HCT116 (cell line): ENCODE results near the gene SPARC. TPM values are rescaled to one million over a fixed set of nuclear protein-coding genes. Genes with fewer than 3 reads are reported as not detected.

Experiments used
- ATAC-seq: fragments of 200-7000 bp; cut with Tn5 transposase; 2 replicates; pipeline ENCODE4 v1.9.1; 2020; ENCODE audit warnings: mild to moderate bottlenecking, moderate library complexity
- BruUV-seq: library from RNA; stranded (reverse); fragments of 400-500 nt; replicated peaks from 2 replicates; lab custom pipeline; 2021; lab: Mats Ljungman, UMichigan
- CTCF ChIA-PET: fragments of 300-600 bp; sonication (Branson Sonifier 250); formaldehyde crosslinking; loops from one replicate; lab custom pipeline; 2021; ENCODE audit warnings: antibody characterized with exemption; lab: Charles Lee
- POLR2A ChIA-PET: fragments of 300-600, 350-600 bp; sonication (Branson Sonifier 250); formaldehyde crosslinking; loops from one replicate; lab custom pipeline; 2021; ENCODE audit warnings: antibody characterized with exemption; lab: Charles Lee
- RAD21 ChIA-PET, 2 experiments: fragments of 300-600 bp; sonication (Branson Sonifier 250); formaldehyde crosslinking; loops; one replicate each; lab custom pipeline; 2023; ENCODE audit warnings: low total read pairs in 2 of 2; ENCODE audit not compliant: uncharacterized antibody in 2 of 2, unreplicated experiment in 2 of 2, low non-redundant PET in 1 of 2; lab: Charles Lee
- DNase-seq: peaks from one replicate; pipeline ENCODE4 v3.0.0-alpha.2; 2010; ENCODE audit warnings: low read depth, low spot score
- H2AFZ ChIP-seq: fragments of 200-600 bp; shearing (Covaris generic), sonication (generic); 2 replicates; pipeline ENCODE4 v1.6.1; 2017; ENCODE audit warnings: low read depth, mixed run types, mixed read lengths, antibody characterized with exemption, low read length; ENCODE audit not compliant: poor library complexity, severe bottlenecking
- H3K27ac ChIP-seq: 2 replicates; pipeline ENCODE4 v1.5.1; 2012; ENCODE audit warnings: low read depth, low read length
- H3K27me3 ChIP-seq: fragments of 200-600 bp; sonication (generic); 2 replicates; pipeline ENCODE4 v1.6.1; 2016; ENCODE audit warnings: mixed run types, low read length, mixed read lengths; ENCODE audit not compliant: insufficient read depth
- H3K36me3 ChIP-seq, 2 experiments: fragments of 200-500 bp in 1 of 2; fragments of 200-600 bp in 1 of 2; sonication (Bioruptor generic) in 1 of 2; sonication (generic) in 1 of 2; 2 replicates each; pipeline versions ENCODE4 v1.5.1 to v1.6.1; 2014 to 2016; ENCODE audit warnings: low read length in 2 of 2, inconsistent platforms in 1 of 2, mixed read lengths in 1 of 2, mixed run types in 1 of 2; ENCODE audit not compliant: insufficient read depth in 2 of 2, control insufficient read depth in 1 of 2
- H3K4me1 ChIP-seq, 2 experiments: fragments of 200-600 bp in 1 of 2; sonication (generic) in 1 of 2; 2 replicates each; pipeline versions ENCODE4 v1.5.1 to v1.6.1; 2012 to 2017; ENCODE audit warnings: low read length in 2 of 2, inconsistent platforms in 1 of 2, mild to moderate bottlenecking in 1 of 2, mixed read lengths in 1 of 2, mixed run types in 1 of 2, moderate library complexity in 1 of 2; ENCODE audit not compliant: insufficient read depth in 2 of 2, control insufficient read depth in 1 of 2
- H3K4me2 ChIP-seq: fragments of 200-600 bp; sonication (generic); 2 replicates; pipeline ENCODE4 v1.6.1; 2017; ENCODE audit warnings: mixed run types, low read length, mixed read lengths
- H3K4me3 ChIP-seq, 2 experiments: fragments of 200-600 bp in 1 of 2; sonication (generic) in 1 of 2; replicated peaks in 1 of 2; 2 replicates each; pipeline ENCODE4 v1.5.1; 2011 to 2016; ENCODE audit warnings: low read length in 2 of 2, control low read depth in 1 of 2, low read depth in 1 of 2, mild to moderate bottlenecking in 1 of 2, mixed read lengths in 1 of 2, mixed run types in 1 of 2
- H3K79me2 ChIP-seq: fragments of 200-600 bp; sonication (generic); 2 replicates; pipeline ENCODE4 v1.6.1; 2017; ENCODE audit warnings: mild to moderate bottlenecking, mixed run types, low read length, moderate library complexity, mixed read lengths; ENCODE audit not compliant: insufficient read depth
- H3K9ac ChIP-seq: fragments of 200-600 bp; sonication (generic); 2 replicates; pipeline ENCODE4 v1.6.1; 2016; ENCODE audit warnings: low read length, mixed read lengths
- H3K9me2 ChIP-seq: fragments of 200-600 bp; sonication (generic), shearing (Covaris generic); 2 replicates; pipeline ENCODE4 v1.6.1; 2017; ENCODE audit warnings: mixed run types, mild to moderate bottlenecking, moderate library complexity; ENCODE audit not compliant: insufficient read depth
- H3K9me3 ChIP-seq, 2 experiments: fragments of 200-500 bp in 1 of 2; fragments of 200-600 bp in 1 of 2; sonication (Bioruptor generic) in 1 of 2; sonication (generic) in 1 of 2; 2 replicates each; pipeline ENCODE4 v1.6.1; 2014 to 2017; ENCODE audit warnings: low read length in 2 of 2, mixed read lengths in 2 of 2, inconsistent platforms in 1 of 2, low read depth in 1 of 2, mild to moderate bottlenecking in 1 of 2, mixed run types in 1 of 2, moderate library complexity in 1 of 2; ENCODE audit not compliant: control insufficient read depth in 1 of 2, insufficient read depth in 1 of 2
- H4K20me1 ChIP-seq: fragments of 200-600 bp; sonication (generic), shearing (Covaris generic); 2 replicates; pipeline ENCODE4 v1.6.1; 2017; ENCODE audit warnings: mixed run types, mild to moderate bottlenecking, moderate library complexity; ENCODE audit not compliant: insufficient read depth
- ELF1 ChIP-seq: IDR thresholded peaks from 2 replicates; pipeline ENCODE4 v1.6.1; 2012; ENCODE audit warnings: low read depth, borderline replicate concordance
- EZH2 ChIP-seq: fragments of 200-600 bp; sonication (generic); IDR thresholded peaks from 2 replicates; pipeline ENCODE4 v1.6.1; 2017; ENCODE audit warnings: antibody characterized with exemption, mixed run types
- EZH2phosphoT487 ChIP-seq: fragments of 200-600 bp; IDR thresholded peaks from 2 replicates; pipeline ENCODE4 v1.6.1; 2018; ENCODE audit warnings: antibody characterized with exemption, borderline replicate concordance
- RAD21 ChIP-seq: IDR thresholded peaks from 2 replicates; pipeline ENCODE4 v1.6.1; 2012; ENCODE audit warnings: low read depth, mild to moderate bottlenecking
- REST ChIP-seq: IDR thresholded peaks from 2 replicates; pipeline ENCODE4 v1.6.1; 2012; ENCODE audit warnings: low read depth
- SIN3A ChIP-seq: IDR thresholded peaks from 2 replicates; pipeline ENCODE4 v1.6.1; 2012; ENCODE audit warnings: low read depth
- YY1 ChIP-seq: IDR thresholded peaks from 2 replicates; pipeline ENCODE4 v1.6.1; 2011; ENCODE audit warnings: low read length, low read depth, moderate library complexity, mild to moderate bottlenecking; ENCODE audit not compliant: insufficient replicate concordance; ENCODE audit errors: extremely low read depth
- ZFX ChIP-seq: fragments of 450-650 bp; IDR thresholded peaks from 2 replicates; pipeline ENCODE4 v1.6.1; 2017
- intact Hi-C: fragments of 100-400 bp; cut with micrococcal nuclease; formaldehyde crosslinking; loops from 2 replicates; pipeline ENCODE4 v1.10.0; 2022
- total RNA-seq: library from RNA; stranded (reverse); gene quantifications from one replicate; pipeline ENCODE4 v1.2.1, GENCODE V29; 2021; ENCODE audit not compliant: unreplicated experiment
- TF ChIP-seq, protein P1 (sequence below): IDR thresholded peaks from 2 replicates; pipeline ENCODE4 v1.6.1; 2011; ENCODE audit warnings: mild to moderate bottlenecking, low read length, moderate library complexity; ENCODE audit not compliant: insufficient replicate concordance; ENCODE audit errors: extremely low read depth

SPARC gene
- total RNA-seq, 1 experiment from 2014 or later, result 3.0 TPM

GRCh38 chr5:151697452-151697851 is 10.7 kb upstream of the SPARC start:
- DNase-seq (no peak), ATAC-seq (no peak)
- H3K4me1 ChIP-seq, result peaks cover 6 to 22% of the 10 kb centered on the region in 2 experiments; a peak in 3 of 4 replicates
- TF ChIP-seq RAD21 (no peak), EZH2phosphoT487 (no peak), ZFX (no peak), EZH2 (no peak), REST (no peak), ELF1 (no peak), YY1 (no peak), SIN3A (no peak)
- TF ChIP-seq, protein P1, sequence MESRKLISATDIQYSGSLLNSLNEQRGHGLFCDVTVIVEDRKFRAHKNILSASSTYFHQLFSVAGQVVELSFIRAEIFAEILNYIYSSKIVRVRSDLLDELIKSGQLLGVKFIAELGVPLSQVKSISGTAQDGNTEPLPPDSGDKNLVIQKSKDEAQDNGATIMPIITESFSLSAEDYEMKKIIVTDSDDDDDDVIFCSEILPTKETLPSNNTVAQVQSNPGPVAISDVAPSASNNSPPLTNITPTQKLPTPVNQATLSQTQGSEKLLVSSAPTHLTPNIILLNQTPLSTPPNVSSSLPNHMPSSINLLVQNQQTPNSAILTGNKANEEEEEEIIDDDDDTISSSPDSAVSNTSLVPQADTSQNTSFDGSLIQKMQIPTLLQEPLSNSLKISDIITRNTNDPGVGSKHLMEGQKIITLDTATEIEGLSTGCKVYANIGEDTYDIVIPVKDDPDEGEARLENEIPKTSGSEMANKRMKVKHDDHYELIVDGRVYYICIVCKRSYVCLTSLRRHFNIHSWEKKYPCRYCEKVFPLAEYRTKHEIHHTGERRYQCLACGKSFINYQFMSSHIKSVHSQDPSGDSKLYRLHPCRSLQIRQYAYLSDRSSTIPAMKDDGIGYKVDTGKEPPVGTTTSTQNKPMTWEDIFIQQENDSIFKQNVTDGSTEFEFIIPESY, result no peak
- no peaks in the 10 kb centered on the region for H3K9me2 ChIP-seq
- ChIA-PET RAD21 (no interaction called here), POLR2A (no interaction called here), CTCF (no interaction called here)
- H3K4me2 ChIP-seq, result no peak overlapping the region
- H3K27ac ChIP-seq, result no peak overlapping the region
- intact Hi-C loops, result no loop called here
- no peak overlapping the region for H3K9ac ChIP-seq
- no peaks in the 10 kb centered on the region for H3K9me3 ChIP-seq
- no peaks in the 10 kb centered on the region for H3K27me3 ChIP-seq
- H3K4me3 ChIP-seq, result no peak overlapping the region
- H3K36me3 ChIP-seq, result no peaks in the 10 kb centered on the region
- no peaks in the 10 kb centered on the region for H4K20me1 ChIP-seq
- H3K79me2 ChIP-seq, result no peaks in the 10 kb centered on the region
- no TSS peak for BruUV-seq
- no peak overlapping the region for H2AFZ ChIP-seq
